ENCODE measurements around the gene PSEN2. TPM values are rescaled to one million over a fixed set of nuclear protein-coding genes. Genes with fewer than 3 reads are reported as not detected.

Gene PSEN2
- total RNA-seq, 6 donors from 2014 or later = 31.2 to 70.9 (median 37.6) TPM

GRCh38 chr1:226892524-226892875, 22.1 kb downstream of the PSEN2 start:
- Histone ChIP-seq H3K4me3 (no peak overlapping the region), H3K4me1 (peaks cover 6 to 14% (median 9%) of the 10 kb centered on the region in 4 donors), H3K9me3 (no peaks in the 10 kb centered on the region), H3K27ac (peak overlapping the region in 2 of 4 donors; percentile 54 to 74), H3K36me3 (peaks cover 7 to 89% (median 48%) of the 10 kb centered on the region in 4 donors), H3K27me3 (no peaks in the 10 kb centered on the region)
- ATAC-seq (ENCODE audit: low FRiP score in 2 of 2) (no peak), DNase-seq (no peak)
- 60 to 64% methylated on average over 8 of the region's 8 CpGs for WGBS, 2 donors
- TF ChIP-seq POLR2AphosphoS5 (IDR thresholded peaks at IDR 0.05) (no peak), POLR2A (IDR thresholded peaks at IDR 0.05) (no peak), EP300 (IDR thresholded peaks at IDR 0.05) (no peak), CTCF (IDR thresholded peaks at IDR 0.05) (no peak)

GRCh38 chr1:226893936-226894335, 23.5 kb downstream of the PSEN2 start:
- WGBS, 2 donors = 96 to 97% methylated on average over 11 to 13 of the region's 13 CpGs
- ATAC-seq (ENCODE audit: low FRiP score in 2 of 2) = no peak
- H3K36me3 ChIP-seq = peaks cover 7 to 85% (median 48%) of the 10 kb centered on the region in 4 donors

GRCh38 chr1:226894826-226895225, 24.4 kb downstream of the PSEN2 start:
- no peak overlapping the region for H3K4me3 ChIP-seq
- WGBS, 2 donors = 86% methylated on average over 1 of the region's 3 CpGs; no CpG with 5 or more reads in 1 of the 2 donors
- no peak overlapping the region for H3K27ac ChIP-seq
- no peaks in the 10 kb centered on the region for H3K9me3 ChIP-seq
- peaks cover 4 to 84% (median 49%) of the 10 kb centered on the region in 4 donors for H3K36me3 ChIP-seq
- no peaks in the 10 kb centered on the region for H3K27me3 ChIP-seq
- DNase-seq = peak in 1 of 2 donors; percentile 53
- ATAC-seq (ENCODE audit: low FRiP score in 2 of 2) = no peak
- peaks cover 6 to 14% (median 9%) of the 10 kb centered on the region in 4 donors for H3K4me1 ChIP-seq
- TF ChIP-seq POLR2A (IDR thresholded peaks at IDR 0.05) = no peak
- no peak for TF ChIP-seq EP300 (IDR thresholded peaks at IDR 0.05)
- no peak for TF ChIP-seq CTCF (IDR thresholded peaks at IDR 0.05)
- TF ChIP-seq POLR2AphosphoS5 (IDR thresholded peaks at IDR 0.05) = no peak

More at GRCh38 chr1:226893936-226894335, 23.5 kb downstream of the PSEN2 start:
- Histone ChIP-seq H3K27me3 (no peaks in the 10 kb centered on the region), H3K9me3 (no peaks in the 10 kb centered on the region), H3K27ac (no peak overlapping the region), H3K4me1 (peaks cover 6 to 14% (median 9%) of the 10 kb centered on the region in 4 donors), H3K4me3 (no peak overlapping the region)
- TF ChIP-seq POLR2A (IDR thresholded peaks at IDR 0.05) (no peak), POLR2AphosphoS5 (IDR thresholded peaks at IDR 0.05) (no peak), EP300 (IDR thresholded peaks at IDR 0.05) (no peak), CTCF (IDR thresholded peaks at IDR 0.05) (no peak)
- peak in 1 of 2 donors; percentile 59 for DNase-seq

DNA sequence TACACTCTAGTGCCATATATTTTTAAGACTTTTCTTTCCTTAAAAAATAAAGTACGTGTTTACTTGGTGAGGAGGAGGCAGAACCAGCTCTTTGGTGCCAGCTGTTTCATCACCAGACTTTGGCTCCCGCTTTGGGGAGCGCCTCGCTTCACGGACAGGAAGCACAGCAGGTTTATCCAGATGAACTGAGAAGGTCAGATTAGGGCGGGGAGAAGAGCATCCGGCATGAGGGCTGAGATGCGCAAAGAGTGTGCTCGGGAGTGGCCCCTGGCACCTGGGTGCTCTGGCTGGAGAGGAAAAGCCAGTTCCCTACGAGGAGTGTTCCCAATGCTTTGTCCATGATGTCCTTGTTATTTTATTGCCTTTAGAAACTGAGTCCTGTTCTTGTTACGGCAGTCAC, 25.2 kb downstream of the PSEN2 start:
- Histone ChIP-seq H3K9me3 (no peaks in the 10 kb centered on the region), H3K27me3 (no peaks in the 10 kb centered on the region), H3K4me3 (no peak overlapping the region), H3K36me3 (peaks cover 4 to 84% (median 44%) of the 10 kb centered on the region in 4 donors), H3K4me1 (peaks cover 6 to 14% (median 9%) of the 10 kb centered on the region in 4 donors), H3K27ac (no peak overlapping the region)
- WGBS, 2 donors = 84 to 87% methylated on average over 11 of the region's 11 CpGs
- TF ChIP-seq EP300 (IDR thresholded peaks at IDR 0.05) (no peak), POLR2A (IDR thresholded peaks at IDR 0.05) (no peak), POLR2AphosphoS5 (IDR thresholded peaks at IDR 0.05) (no peak), CTCF (IDR thresholded peaks at IDR 0.05) (no peak)
- ATAC-seq (ENCODE audit: low FRiP score in 2 of 2) (no peak), DNase-seq (no peak)

DNA sequence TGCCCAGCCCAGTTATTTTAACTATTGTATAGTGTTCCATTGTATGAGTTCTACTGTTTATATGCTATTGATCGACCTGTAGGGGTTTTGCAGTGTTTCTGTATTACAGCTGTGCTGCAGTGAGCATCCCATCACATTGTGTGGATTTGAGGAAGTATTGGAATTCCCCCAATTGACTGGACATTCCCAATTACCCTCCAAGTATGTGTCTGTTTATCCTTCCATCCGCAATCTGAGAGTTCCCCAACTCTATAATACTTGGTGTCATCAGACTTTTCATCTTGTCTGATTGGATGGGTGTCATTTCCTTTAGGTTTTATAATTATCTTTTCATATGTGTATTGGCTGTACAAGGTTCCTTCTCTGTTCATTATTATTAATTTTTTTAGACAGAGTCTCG, 27.8 kb downstream of the PSEN2 start:
- ATAC-seq (ENCODE audit: low FRiP score in 2 of 2) (no peak), DNase-seq (no peak)
- no peaks in the 10 kb centered on the region for H3K27me3 ChIP-seq
- peaks cover 4 to 73% (median 39%) of the 10 kb centered on the region in 4 donors for H3K36me3 ChIP-seq
- H3K27ac ChIP-seq = no peak overlapping the region
- TF ChIP-seq POLR2AphosphoS5 (IDR thresholded peaks at IDR 0.05) (no peak), CTCF (IDR thresholded peaks at IDR 0.05) (no peak), POLR2A (IDR thresholded peaks at IDR 0.05) (no peak), EP300 (IDR thresholded peaks at IDR 0.05) (no peak)
- H3K4me1 ChIP-seq = no peaks in the 10 kb centered on the region
- 89 to 97% methylated on average over 3 of the region's 3 CpGs for WGBS, 2 donors
- H3K4me3 ChIP-seq = no peak overlapping the region
- no peaks in the 10 kb centered on the region for H3K9me3 ChIP-seq

All from upper lobe of left lung (tissue), 6 donors.